Activated CD8-positive, alpha-beta memory T cell treated with anti-CD3 and anti-CD28 coated beads, Interleukin-2, amount 50 U/mL, for 1 hour (primary cell): ENCODE results near the gene CREG2.

Experiments
- DNase-seq: peaks from one replicate; pipeline ENCODE4 v3.0.0-alpha.2; 2020; ENCODE audit errors: extremely low read depth

CREG2 gene, protein sequence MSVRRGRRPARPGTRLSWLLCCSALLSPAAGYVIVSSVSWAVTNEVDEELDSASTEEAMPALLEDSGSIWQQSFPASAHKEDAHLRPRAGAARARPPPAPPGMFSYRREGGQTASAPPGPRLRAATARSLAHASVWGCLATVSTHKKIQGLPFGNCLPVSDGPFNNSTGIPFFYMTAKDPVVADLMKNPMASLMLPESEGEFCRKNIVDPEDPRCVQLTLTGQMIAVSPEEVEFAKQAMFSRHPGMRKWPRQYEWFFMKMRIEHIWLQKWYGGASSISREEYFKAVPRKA

GRCh38 chr2:101387151-101387834, at the start of gene CREG2:
Gene CREG2, minus strand, starts transcription at chr2:101387503. Its CDS starts 46 bp downstream, at chr2:101387457.
- no peak for DNase-seq

GRCh38 chr2:101435001-101435862, 47.9 kb upstream of the CREG2 start:
- no peak for DNase-seq

GRCh38 chr2:101433465-101433864, 46.2 kb upstream of the CREG2 start:
- DNase-seq = no peak

- no peak for DNase-seq
Measured at GRCh38 chr2:101432411-101433181, 45.3 kb upstream of the CREG2 start.

- no peak for DNase-seq
Measured at GRCh38 chr2:101431486-101431885, 44.2 kb upstream of the CREG2 start.

GRCh38 chr2:101430156-101430555, 42.9 kb upstream of the CREG2 start:
- DNase-seq = no peak

GRCh38 chr2:101429453-101429852, 42.1 kb upstream of the CREG2 start:
- DNase-seq = no peak

GRCh38 chr2:101428422-101429176, 41.3 kb upstream of the CREG2 start:
- DNase-seq = no peak

GRCh38 chr2:101427743-101428142, 40.4 kb upstream of the CREG2 start:
- DNase-seq = no peak

GRCh38 chr2:101427240-101427639, 39.9 kb upstream of the CREG2 start:
- DNase-seq = no peak

DNA sequence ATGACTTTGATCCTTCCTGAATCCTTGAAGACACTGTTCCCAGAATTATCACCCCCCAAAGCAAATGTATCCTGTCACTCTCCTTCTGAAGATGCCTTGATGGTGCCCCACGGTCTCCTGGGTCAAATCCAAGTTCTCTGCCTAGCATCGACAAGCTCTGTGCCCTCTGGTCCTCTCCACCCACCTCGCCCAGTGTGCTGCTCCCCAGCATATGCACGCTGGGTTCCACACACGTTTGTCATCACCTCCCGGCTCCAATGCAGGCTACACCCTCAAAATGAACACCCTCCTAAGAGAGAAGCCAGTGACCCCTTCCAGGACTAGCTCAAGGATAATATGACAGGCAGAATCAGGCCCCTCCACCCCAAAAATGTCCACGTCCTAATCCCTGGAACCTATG, 39.5 kb upstream of the CREG2 start:
- DNase-seq = no peak

- no peak for DNase-seq
Measured at GRCh38 chr2:101420623-101421022, 33.3 kb upstream of the CREG2 start.

- peak; percentile 40 for DNase-seq
Measured at GRCh38 chr2:101419096-101419663, 31.9 kb upstream of the CREG2 start.

- no peak for DNase-seq
Measured at GRCh38 chr2:101418460-101419095, 31.3 kb upstream of the CREG2 start.

DNA sequence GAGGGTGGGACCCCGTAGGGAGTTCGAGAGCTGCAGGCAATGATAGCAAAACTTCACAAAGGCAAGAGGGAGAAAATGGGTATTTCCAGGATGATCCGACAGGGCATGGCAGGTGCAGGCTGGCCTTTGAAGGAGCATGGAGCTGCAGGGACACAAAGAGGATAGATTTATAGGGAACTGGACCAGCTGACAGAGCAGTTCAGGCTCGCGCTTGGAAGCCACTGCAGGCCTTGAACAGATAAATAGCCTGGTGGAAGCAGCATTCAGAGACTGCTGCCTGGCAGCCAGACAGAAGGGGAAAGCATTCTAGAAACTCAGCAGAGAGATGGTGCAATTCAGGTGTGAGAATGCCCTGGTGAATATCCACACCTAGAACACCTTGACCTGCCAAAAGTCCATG, 29.3 kb upstream of the CREG2 start:
- no peak for DNase-seq

- DNase-seq = no peak
Measured at GRCh38 chr2:101415884-101416283, 28.6 kb upstream of the CREG2 start.

DNA sequence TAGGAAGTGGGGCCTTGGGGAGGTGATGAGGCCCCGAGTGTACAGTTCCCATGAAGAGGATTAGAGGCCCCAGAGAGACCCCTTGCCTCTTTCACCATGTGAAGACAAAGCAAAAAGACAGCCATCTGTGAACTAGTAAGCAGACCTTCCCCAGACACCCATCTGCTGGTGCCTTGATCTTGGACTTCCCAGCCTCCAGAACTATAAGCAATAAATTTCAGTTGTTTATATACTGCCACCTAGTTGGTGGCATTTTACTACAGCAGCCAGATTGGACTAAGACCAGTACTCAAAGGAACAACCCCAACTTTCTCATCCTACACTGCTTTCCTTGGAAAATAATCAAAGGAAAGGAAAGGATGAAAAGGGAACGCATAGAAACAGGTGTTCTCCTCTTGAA, 27.9 kb upstream of the CREG2 start:
- no peak for DNase-seq

- DNase-seq = no peak
Measured at GRCh38 chr2:101412092-101412694, 24.9 kb upstream of the CREG2 start.

GRCh38 chr2:101410746-101411145, 23.4 kb upstream of the CREG2 start:
- no peak for DNase-seq

DNA sequence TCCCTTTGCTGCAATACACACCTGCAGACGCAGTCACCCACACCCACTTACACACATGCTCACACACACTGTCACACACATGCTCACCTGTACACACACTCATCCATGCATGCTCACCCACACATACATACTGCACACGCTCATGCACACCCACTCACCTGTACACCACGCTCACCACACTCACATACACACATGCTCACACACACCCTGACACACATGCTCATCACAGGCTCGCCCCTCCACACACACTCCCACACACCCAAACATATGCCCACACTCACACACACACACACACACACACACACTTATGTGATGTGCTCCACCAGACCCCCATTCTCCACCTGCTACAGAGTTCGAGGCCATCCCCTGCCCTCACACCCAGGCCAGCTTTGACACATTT, 22.8 kb upstream of the CREG2 start:
- DNase-seq = no peak
